HepG2 (cell line): Measurements from ENCODE around the gene XRCC1. TPM values are rescaled to one million over a fixed set of nuclear protein-coding genes. Genes with fewer than 3 reads are reported as not detected.
A peak's percentile ranks its signal among the peaks of the same experiment; 100 is the strongest.

Experiments used
- ARNT2 ChIP-seq: sonication (generic); formaldehyde crosslinking; IDR thresholded peaks from 2 replicates; pipeline ENCODE4 v1.8.0; 2022; ENCODE audit warnings: mild to moderate bottlenecking, low read depth, missing genetic modification reagents, moderate library complexity
- DMAP1 ChIP-seq: IDR thresholded peaks from 2 replicates; pipeline ENCODE4 v1.6.1; 2016
- ETV5 ChIP-seq: IDR thresholded peaks from 2 replicates; pipeline ENCODE4 v1.6.1; 2018; ENCODE audit warnings: missing biosample characterization, missing genetic modification reagents, inconsistent platforms, borderline replicate concordance
- POLR2A ChIP-seq, 2 experiments: IDR thresholded peaks; 2 replicates each; pipeline ENCODE4 v1.6.1; 2011; ENCODE audit warnings: low read depth in 2 of 2, low read length in 2 of 2, mild to moderate bottlenecking in 1 of 2, moderate library complexity in 1 of 2; ENCODE audit not compliant: insufficient read depth in 1 of 2
- PRMT3 ChIP-seq: sonication (generic); formaldehyde crosslinking; IDR thresholded peaks from 2 replicates; pipeline ENCODE4 v1.8.1; 2022; ENCODE audit warnings: low read depth, mild to moderate bottlenecking, moderate library complexity, missing genetic modification reagents, borderline replicate concordance
- RAD21 ChIP-seq: fragments of 450-650 bp; formaldehyde crosslinking; IDR thresholded peaks from 2 replicates; pipeline ENCODE4 v1.5.0; 2020; ENCODE audit warnings: mild to moderate bottlenecking
- RBM39 ChIP-seq: fragments of 200-400 bp; formaldehyde crosslinking; IDR thresholded peaks from one replicate; pipeline ENCODE4 v1.6.1; 2018; ENCODE audit warnings: antibody characterized with exemption, mild to moderate bottlenecking, low read depth, low read length; ENCODE audit not compliant: poor library complexity, severe bottlenecking
- SAP130 ChIP-seq: IDR thresholded peaks from 2 replicates; pipeline ENCODE4 v1.6.1; 2016; ENCODE audit warnings: low read depth
- SOX5 ChIP-seq: IDR thresholded peaks from 2 replicates; pipeline ENCODE4 v1.6.1; 2016; ENCODE audit warnings: borderline replicate concordance
- THAP7 ChIP-seq: sonication (generic); formaldehyde crosslinking; IDR thresholded peaks from 2 replicates; pipeline ENCODE4 v1.8.1; 2023; ENCODE audit warnings: mild to moderate bottlenecking, missing genetic modification reagents
- ZKSCAN8 ChIP-seq: IDR thresholded peaks from 2 replicates; pipeline ENCODE4 v1.6.1; 2016; ENCODE audit warnings: borderline replicate concordance, missing genetic modification reagents, missing compliant biosample characterization
- ZNF296 ChIP-seq: sonication (generic); formaldehyde crosslinking; conservative IDR thresholded peaks from 2 replicates; pipeline ENCODE4 v1.5.0; 2020; ENCODE audit warnings: mild to moderate bottlenecking, missing genetic modification reagents
- ZNF572 ChIP-seq: sonication (generic); formaldehyde crosslinking; IDR thresholded peaks from 2 replicates; pipeline ENCODE4 v1.5.1; 2020; ENCODE audit warnings: mild to moderate bottlenecking, missing genetic modification reagents
- ZNF691 ChIP-seq: sonication (generic); formaldehyde crosslinking; IDR thresholded peaks from 2 replicates; pipeline ENCODE4 v1.4.0; 2020; ENCODE audit warnings: missing genetic modification reagents, low read depth, mild to moderate bottlenecking, borderline replicate concordance
- ZNF878 ChIP-seq: sonication (generic); formaldehyde crosslinking; IDR thresholded peaks from 2 replicates; pipeline ENCODE4 v1.8.1; 2023; ENCODE audit warnings: mild to moderate bottlenecking, missing genetic modification reagents, moderate library complexity
- polyA plus RNA-seq, 8 experiments: library from polyadenylated mRNA; depleted of rRNA in 3 of 8; stranded (reverse) in 7 of 8; unstranded in 1 of 8; fragments of >200 nt; fragmentation: Illumina TruSeq in 4 of 8; extraction: Trizol in 4 of 8; gene quantifications; 2 replicates each; pipeline versions ENCODE4 v1.2.1 to v1.2.3, GENCODE V29; 2011 to 2016; ENCODE audit warnings: low read depth in 4 of 8, missing spikeins in 1 of 8, mixed read lengths in 1 of 8; ENCODE audit not compliant: insufficient read depth in 1 of 8
- total RNA-seq, 5 experiments: library from RNA; depleted of rRNA; stranded (reverse); fragments of >200 nt; fragmentation: Illumina TruSeq; extraction: Trizol; gene quantifications; 2 replicates each; pipeline ENCODE4 v1.2.3, GENCODE V29; 2016; ENCODE audit warnings: low read depth in 1 of 5
- TF ChIP-seq, protein P1 (sequence below): sonication (generic); formaldehyde crosslinking; IDR thresholded peaks from 2 replicates; pipeline ENCODE4 v1.8.0; 2022; ENCODE audit warnings: low read depth, missing genetic modification reagents
- TF ChIP-seq, protein P2 (sequence below), 2 experiments: sonication (generic) in 1 of 2; formaldehyde crosslinking in 1 of 2; IDR thresholded peaks; 2 replicates each; pipeline versions ENCODE4 v1.4.0 to v1.6.1; 2018 to 2020; ENCODE audit warnings: missing genetic modification reagents in 2 of 2, borderline replicate concordance in 1 of 2, low read depth in 1 of 2, mild to moderate bottlenecking in 1 of 2, missing biosample characterization in 1 of 2
- TF ChIP-seq, protein P3 (sequence below), 2 experiments: IDR thresholded peaks; 2 replicates each; pipeline ENCODE4 v1.6.1; 2011 to 2012; ENCODE audit warnings: low read length in 2 of 2, borderline replicate concordance in 1 of 2, low read depth in 1 of 2, mild to moderate bottlenecking in 1 of 2, moderate library complexity in 1 of 2

Gene XRCC1
- total and polyA plus RNA-seq, 2 of the 13 experiments (the other 11 are each of a cell fraction or from before 2014, with no cell fraction given): 24.7 to 26.3 TPM

GRCh38 chr19:43526884-43527859, 48.2 kb downstream of the XRCC1 start, which contains the start of gene ETHE1 (continued):
- TF ChIP-seq, protein P1, sequence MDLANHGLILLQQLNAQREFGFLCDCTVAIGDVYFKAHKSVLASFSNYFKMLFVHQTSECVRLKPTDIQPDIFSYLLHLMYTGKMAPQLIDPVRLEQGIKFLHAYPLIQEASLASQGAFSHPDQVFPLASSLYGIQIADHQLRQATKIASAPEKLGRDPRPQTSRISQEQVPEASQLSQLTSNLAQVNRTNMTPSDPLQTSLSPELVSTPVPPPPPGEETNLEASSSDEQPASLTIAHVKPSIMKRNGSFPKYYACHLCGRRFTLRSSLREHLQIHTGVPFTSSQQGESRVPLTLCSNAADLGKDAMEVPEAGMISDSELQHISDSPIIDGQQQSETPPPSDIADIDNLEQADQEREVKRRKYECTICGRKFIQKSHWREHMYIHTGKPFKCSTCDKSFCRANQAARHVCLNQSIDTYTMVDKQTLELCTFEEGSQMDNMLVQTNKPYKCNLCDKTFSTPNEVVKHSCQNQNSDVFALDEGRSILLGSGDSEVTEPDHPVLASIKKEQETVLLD (CRISPR knock-in tag): peak; percentile 42; the same call in 1 of the 2 replicates
- 0 out of 2 replicates have a peak, but pooled peaks have one; percentile 44 for TF ChIP-seq ZNF572 (CRISPR knock-in tag)
- peak; percentile 62; the same call in 1 of the 2 replicates for TF ChIP-seq ZNF691 (CRISPR knock-in tag)
- peak; percentile 84; the same call in 1 of the 2 replicates for TF ChIP-seq ARNT2 (CRISPR knock-in tag)
- TF ChIP-seq POLR2A (IDR thresholded peaks at IDR 0.05; ENCODE audit: insufficient read depth in 1 of 2, low read depth in 2 of 2, low read length in 2 of 2): peak; percentile 56 to 94
- peak; percentile 28 for TF ChIP-seq RBM39
- 0 out of 2 replicates have a peak, but pooled peaks have one; percentile 66 for TF ChIP-seq ZNF878 (CRISPR knock-in tag)
- TF ChIP-seq ZNF296 (CRISPR knock-in tag): 0 out of 2 replicates have a peak, but pooled peaks have one; percentile 47
- TF ChIP-seq RAD21 (CRISPR knock-in tag): 0 out of 2 replicates have a peak, but pooled peaks have one; percentile 13
- TF ChIP-seq ZKSCAN8: peak; percentile 41; the same call in 1 of the 2 replicates
- TF ChIP-seq PRMT3 (CRISPR knock-in tag): no peak
- no peak; the same call in 1 of the 2 replicates for TF ChIP-seq DMAP1 (CRISPR knock-in tag)
- TF ChIP-seq SAP130: peak; percentile 88
- TF ChIP-seq ETV5 (CRISPR knock-in tag): peak; percentile 58; the same call in 1 of the 2 replicates
- TF ChIP-seq, protein P2, sequence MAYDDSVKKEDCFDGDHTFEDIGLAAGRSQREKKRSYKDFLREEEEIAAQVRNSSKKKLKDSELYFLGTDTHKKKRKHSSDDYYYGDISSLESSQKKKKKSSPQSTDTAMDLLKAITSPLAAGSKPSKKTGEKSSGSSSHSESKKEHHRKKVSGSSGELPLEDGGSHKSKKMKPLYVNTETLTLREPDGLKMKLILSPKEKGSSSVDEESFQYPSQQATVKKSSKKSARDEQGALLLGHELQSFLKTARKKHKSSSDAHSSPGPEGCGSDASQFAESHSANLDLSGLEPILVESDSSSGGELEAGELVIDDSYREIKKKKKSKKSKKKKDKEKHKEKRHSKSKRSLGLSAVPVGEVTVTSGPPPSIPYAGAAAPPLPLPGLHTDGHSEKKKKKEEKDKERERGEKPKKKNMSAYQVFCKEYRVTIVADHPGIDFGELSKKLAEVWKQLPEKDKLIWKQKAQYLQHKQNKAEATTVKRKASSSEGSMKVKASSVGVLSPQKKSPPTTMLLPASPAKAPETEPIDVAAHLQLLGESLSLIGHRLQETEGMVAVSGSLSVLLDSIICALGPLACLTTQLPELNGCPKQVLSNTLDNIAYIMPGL (CRISPR knock-in tag; IDR thresholded peaks at IDR 0.05; ENCODE audit: borderline replicate concordance in 1 of 2, low read depth in 1 of 2): peak; percentile 62 to 75
- TF ChIP-seq, protein P3, sequence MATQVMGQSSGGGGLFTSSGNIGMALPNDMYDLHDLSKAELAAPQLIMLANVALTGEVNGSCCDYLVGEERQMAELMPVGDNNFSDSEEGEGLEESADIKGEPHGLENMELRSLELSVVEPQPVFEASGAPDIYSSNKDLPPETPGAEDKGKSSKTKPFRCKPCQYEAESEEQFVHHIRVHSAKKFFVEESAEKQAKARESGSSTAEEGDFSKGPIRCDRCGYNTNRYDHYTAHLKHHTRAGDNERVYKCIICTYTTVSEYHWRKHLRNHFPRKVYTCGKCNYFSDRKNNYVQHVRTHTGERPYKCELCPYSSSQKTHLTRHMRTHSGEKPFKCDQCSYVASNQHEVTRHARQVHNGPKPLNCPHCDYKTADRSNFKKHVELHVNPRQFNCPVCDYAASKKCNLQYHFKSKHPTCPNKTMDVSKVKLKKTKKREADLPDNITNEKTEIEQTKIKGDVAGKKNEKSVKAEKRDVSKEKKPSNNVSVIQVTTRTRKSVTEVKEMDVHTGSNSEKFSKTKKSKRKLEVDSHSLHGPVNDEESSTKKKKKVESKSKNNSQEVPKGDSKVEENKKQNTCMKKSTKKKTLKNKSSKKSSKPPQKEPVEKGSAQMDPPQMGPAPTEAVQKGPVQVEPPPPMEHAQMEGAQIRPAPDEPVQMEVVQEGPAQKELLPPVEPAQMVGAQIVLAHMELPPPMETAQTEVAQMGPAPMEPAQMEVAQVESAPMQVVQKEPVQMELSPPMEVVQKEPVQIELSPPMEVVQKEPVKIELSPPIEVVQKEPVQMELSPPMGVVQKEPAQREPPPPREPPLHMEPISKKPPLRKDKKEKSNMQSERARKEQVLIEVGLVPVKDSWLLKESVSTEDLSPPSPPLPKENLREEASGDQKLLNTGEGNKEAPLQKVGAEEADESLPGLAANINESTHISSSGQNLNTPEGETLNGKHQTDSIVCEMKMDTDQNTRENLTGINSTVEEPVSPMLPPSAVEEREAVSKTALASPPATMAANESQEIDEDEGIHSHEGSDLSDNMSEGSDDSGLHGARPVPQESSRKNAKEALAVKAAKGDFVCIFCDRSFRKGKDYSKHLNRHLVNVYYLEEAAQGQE (IDR thresholded peaks at IDR 0.05; ENCODE audit: borderline replicate concordance in 1 of 2, low read depth in 1 of 2, low read length in 2 of 2): peak in 1 of 2 experiments; percentile 39; a peak in 1 of 4 replicates
- TF ChIP-seq THAP7 (CRISPR knock-in tag): 0 out of 2 replicates have a peak, but pooled peaks have one; percentile 0
- peak; percentile 26; the same call in 1 of the 2 replicates for TF ChIP-seq SOX5
